Suprapubic skin (tissue), 4 donors: ENCODE measurements around the gene DGUOK. TPM values are rescaled to one million over a fixed set of nuclear protein-coding genes. Genes with fewer than 3 reads are reported as not detected.

ENCODE experiments used
- DNase-seq, 2 donors: peaks; one replicate each; pipeline ENCODE4 v3.0.0-alpha.2; 2019; ENCODE audit warnings: low spot score in 2 of 2
- H3K27ac ChIP-seq: fragments of 200-600 bp; sonication (generic); one replicate; pipeline ENCODE4 v1.5.1; 2019
- H3K27me3 ChIP-seq: fragments of 200-600 bp; sonication (generic); one replicate; pipeline ENCODE4 v1.5.1; 2019
- H3K36me3 ChIP-seq: fragments of 200-600 bp; sonication (generic); one replicate; pipeline ENCODE4 v1.5.1; 2019
- H3K4me1 ChIP-seq: fragments of 200-600 bp; sonication (generic); one replicate; pipeline ENCODE4 v1.5.1; 2019
- H3K4me3 ChIP-seq: fragments of 200-600 bp; sonication (generic); one replicate; pipeline ENCODE4 v1.5.1; 2019; ENCODE audit warnings: mild to moderate bottlenecking
- H3K9me3 ChIP-seq: fragments of 200-600 bp; sonication (generic); one replicate; pipeline ENCODE4 v1.5.1; 2019
- CTCF ChIP-seq, 2 donors: fragments of 200-600 bp in 1 of 2; fragments of 450-650 bp in 1 of 2; sonication (generic) in 1 of 2; IDR thresholded peaks; one replicate each; pipeline ENCODE4 v1.5.1; 2016 to 2019; ENCODE audit warnings: antibody characterized with exemption in 2 of 2, mild to moderate bottlenecking in 1 of 2, moderate library complexity in 1 of 2
- EP300 ChIP-seq: sonication (generic); formaldehyde crosslinking; IDR thresholded peaks from one replicate; pipeline ENCODE4 v1.6.1; 2017; ENCODE audit warnings: antibody characterized with exemption
- POLR2A ChIP-seq, 2 donors: fragments of 450-650 bp; IDR thresholded peaks; one replicate each; pipeline ENCODE4 v1.6.1; 2017; ENCODE audit warnings: antibody characterized with exemption in 2 of 2, mild to moderate bottlenecking in 2 of 2, moderate library complexity in 2 of 2
- POLR2AphosphoS5 ChIP-seq, 3 donors: sonication (generic); formaldehyde crosslinking; IDR thresholded peaks; one replicate each; pipeline ENCODE4 v1.6.1; 2017; ENCODE audit warnings: antibody characterized with exemption in 3 of 3
- WGBS: methylation state at CpG from one replicate; pipeline ENCODE4 v1.1.5; 2018; 5-methylcytosine and 5-hydroxymethylcytosine counted together
- total RNA-seq, 4 donors: library from RNA; depleted of rRNA; stranded (reverse); fragments of >200 nt; gene quantifications; one replicate each; pipeline ENCODE4 v1.1.0, GENCODE V29; 2016

The DGUOK gene
- total RNA-seq, 4 donors from 2014 or later, result 26.2 to 74.9 (median 48.1) TPM

- no peaks in the 10 kb centered on the region for H3K36me3 ChIP-seq
- no peaks in the 10 kb centered on the region for H3K27me3 ChIP-seq
- H3K27ac ChIP-seq, result no peak overlapping the region
- H3K9me3 ChIP-seq, result no peaks in the 10 kb centered on the region
- WGBS, result 81% methylated on average over 8 of the region's 8 CpGs
- peaks cover 61% of the 10 kb centered on the region for H3K4me1 ChIP-seq
- TF ChIP-seq POLR2A (IDR thresholded peaks at IDR 0.05) (no peak), EP300 (no peak), CTCF (IDR thresholded peaks at IDR 0.05) (no peak), POLR2AphosphoS5 (IDR thresholded peaks at IDR 0.05) (no peak)
- peak in 1 of 2 donors; percentile 26 for DNase-seq
- H3K4me3 ChIP-seq, result no peak overlapping the region
Observed at GRCh38 chr2:73998451-73998850, 71.8 kb downstream of the DGUOK start.

- Histone ChIP-seq H3K9me3 (no peaks in the 10 kb centered on the region), H3K4me1 (peaks cover 61% of the 10 kb centered on the region), H3K27ac (no peak overlapping the region), H3K27me3 (no peaks in the 10 kb centered on the region), H3K36me3 (no peaks in the 10 kb centered on the region), H3K4me3 (no peak overlapping the region)
- TF ChIP-seq POLR2AphosphoS5 (IDR thresholded peaks at IDR 0.05), result no peak
- no peak for TF ChIP-seq POLR2A (IDR thresholded peaks at IDR 0.05)
- no peak for TF ChIP-seq CTCF (IDR thresholded peaks at IDR 0.05)
- no peak for TF ChIP-seq EP300
- DNase-seq, result peak in 1 of 2 donors; percentile 8
- WGBS, result 89% methylated on average over 4 of the region's 4 CpGs
Observed at GRCh38 chr2:73998933-73999332, 72.3 kb downstream of the DGUOK start.

GRCh38 chr2:73999881-74000597 is 73.4 kb downstream of the DGUOK start:
- H3K4me1 ChIP-seq, result peaks cover 68% of the 10 kb centered on the region
- H3K27ac ChIP-seq, result no peak overlapping the region
- H3K9me3 ChIP-seq, result no peaks in the 10 kb centered on the region
- no peak overlapping the region for H3K4me3 ChIP-seq
- H3K36me3 ChIP-seq, result no peaks in the 10 kb centered on the region
- 24% methylated on average over 8 of the region's 10 CpGs for WGBS
- no peak for TF ChIP-seq EP300
- TF ChIP-seq CTCF (IDR thresholded peaks at IDR 0.05), result no peak
- TF ChIP-seq POLR2A (IDR thresholded peaks at IDR 0.05), result no peak
- no peak for TF ChIP-seq POLR2AphosphoS5 (IDR thresholded peaks at IDR 0.05)
- DNase-seq, result peak; percentile 57 to 72
- H3K27me3 ChIP-seq, result no peaks in the 10 kb centered on the region

GRCh38 chr2:74000666-74001065 is 74.0 kb downstream of the DGUOK start:
- H3K9me3 ChIP-seq, result no peaks in the 10 kb centered on the region
- peaks cover 71% of the 10 kb centered on the region for H3K4me1 ChIP-seq
- TF ChIP-seq EP300 (no peak), POLR2AphosphoS5 (IDR thresholded peaks at IDR 0.05) (no peak), POLR2A (IDR thresholded peaks at IDR 0.05) (no peak), CTCF (IDR thresholded peaks at IDR 0.05) (no peak)
- no peaks in the 10 kb centered on the region for H3K27me3 ChIP-seq
- no peak overlapping the region for H3K27ac ChIP-seq
- no peak overlapping the region for H3K4me3 ChIP-seq
- no peaks in the 10 kb centered on the region for H3K36me3 ChIP-seq
- WGBS, result 73% methylated on average over 5 of the region's 5 CpGs
- no peak for DNase-seq

GRCh38 chr2:74001121-74001520 is 74.4 kb downstream of the DGUOK start:
- no peaks in the 10 kb centered on the region for H3K9me3 ChIP-seq
- WGBS, result 71% methylated on average over 3 of the region's 4 CpGs
- no peaks in the 10 kb centered on the region for H3K27me3 ChIP-seq
- TF ChIP-seq CTCF (IDR thresholded peaks at IDR 0.05), result no peak
- TF ChIP-seq EP300, result no peak
- TF ChIP-seq POLR2A (IDR thresholded peaks at IDR 0.05), result no peak
- no peak for TF ChIP-seq POLR2AphosphoS5 (IDR thresholded peaks at IDR 0.05)
- no peaks in the 10 kb centered on the region for H3K36me3 ChIP-seq
- no peak for DNase-seq
- peaks cover 73% of the 10 kb centered on the region for H3K4me1 ChIP-seq
- no peak overlapping the region for H3K27ac ChIP-seq
- no peak overlapping the region for H3K4me3 ChIP-seq
